ENCODE data around the gene KCNJ8. TPM values are rescaled to one million over a fixed set of nuclear protein-coding genes. Genes with fewer than 3 reads are reported as not detected.

Gene KCNJ8
- total and polyA plus RNA-seq, 2 of the 8 experiments (the other 6 are each of a cell fraction or from before 2014, with no cell fraction given): 0.48 to 1.4 TPM

DNA sequence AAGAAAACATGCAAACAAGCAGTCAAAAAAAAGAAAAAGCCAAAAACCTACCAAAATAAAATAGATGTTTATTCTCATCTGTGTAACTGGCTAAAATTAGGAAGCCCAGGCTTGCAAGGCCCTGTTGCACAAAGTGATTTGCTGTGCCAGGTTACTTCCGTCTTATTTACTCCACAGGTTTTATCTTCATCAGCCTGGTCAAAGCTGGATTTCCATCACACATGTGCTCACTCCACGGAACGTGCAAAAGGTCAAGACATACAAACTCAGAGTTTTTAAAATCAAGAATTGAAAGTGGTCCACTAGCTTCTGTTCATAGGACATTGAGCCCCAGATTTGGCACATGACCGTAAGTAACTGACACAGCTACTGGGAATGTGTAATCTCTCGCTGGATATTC is 14.8 kb downstream of the KCNJ8 start (continued):
- TF ChIP-seq KDM5A (IDR thresholded peaks at IDR 0.05; ENCODE audit: low read length) (no peak), FOSL1 (IDR thresholded peaks at IDR 0.05; ENCODE audit: insufficient read depth, low read depth, low read length) (no peak), KDM1A (IDR thresholded peaks at IDR 0.05; ENCODE audit: borderline replicate concordance, low read length) (no peak)
- TF ChIP-seq, protein P1, sequence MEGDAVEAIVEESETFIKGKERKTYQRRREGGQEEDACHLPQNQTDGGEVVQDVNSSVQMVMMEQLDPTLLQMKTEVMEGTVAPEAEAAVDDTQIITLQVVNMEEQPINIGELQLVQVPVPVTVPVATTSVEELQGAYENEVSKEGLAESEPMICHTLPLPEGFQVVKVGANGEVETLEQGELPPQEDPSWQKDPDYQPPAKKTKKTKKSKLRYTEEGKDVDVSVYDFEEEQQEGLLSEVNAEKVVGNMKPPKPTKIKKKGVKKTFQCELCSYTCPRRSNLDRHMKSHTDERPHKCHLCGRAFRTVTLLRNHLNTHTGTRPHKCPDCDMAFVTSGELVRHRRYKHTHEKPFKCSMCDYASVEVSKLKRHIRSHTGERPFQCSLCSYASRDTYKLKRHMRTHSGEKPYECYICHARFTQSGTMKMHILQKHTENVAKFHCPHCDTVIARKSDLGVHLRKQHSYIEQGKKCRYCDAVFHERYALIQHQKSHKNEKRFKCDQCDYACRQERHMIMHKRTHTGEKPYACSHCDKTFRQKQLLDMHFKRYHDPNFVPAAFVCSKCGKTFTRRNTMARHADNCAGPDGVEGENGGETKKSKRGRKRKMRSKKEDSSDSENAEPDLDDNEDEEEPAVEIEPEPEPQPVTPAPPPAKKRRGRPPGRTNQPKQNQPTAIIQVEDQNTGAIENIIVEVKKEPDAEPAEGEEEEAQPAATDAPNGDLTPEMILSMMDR (IDR thresholded peaks at IDR 0.05; ENCODE audit: control extremely low read depth in 1 of 3, insufficient read depth in 1 of 3, low read depth in 1 of 3, low read length in 3 of 3): no peak
